Measurements from ENCODE around the gene NOTUM.

- TF ChIP-seq POLR2A (IDR thresholded peaks at IDR 0.05; ENCODE audit: low read depth, low read length) (no peak), SPI1 (IDR thresholded peaks at IDR 0.05; ENCODE audit: low read depth, low read length) (no peak), POLR2AphosphoS5 (IDR thresholded peaks at IDR 0.05; ENCODE audit: low read depth, low read length) (no peak), TAF1 (IDR thresholded peaks at IDR 0.05; ENCODE audit: low read depth, low read length) (no peak), POU2F2 (IDR thresholded peaks at IDR 0.05; ENCODE audit: low read depth, low read length) (no peak), PAX5 (IDR thresholded peaks at IDR 0.05; ENCODE audit: insufficient read depth, low read length, severe bottlenecking) (no peak)
These were observed 39.5 kb downstream of the NOTUM start for GRCh38 chr17:81921537-81921862.

Measured in GM12891 (cell line).